SK-N-MC (cell line): ENCODE results near the gene CIAO3.

ENCODE experiments used
- DNase-seq: peaks from one replicate; pipeline ENCODE4 v3.0.0-alpha.2; 2011; ENCODE audit warnings: low read depth, low spot score
- H3K27ac ChIP-seq: fragments of 200-600 bp; sonication (generic); 2 replicates; pipeline ENCODE4 v1.5.1; 2016; ENCODE audit warnings: mixed run types
- H3K36me3 ChIP-seq: fragments of 200-600 bp; sonication (generic); 2 replicates; pipeline ENCODE4 v1.6.1; 2017; ENCODE audit warnings: antibody characterized with exemption, low read length, mixed read lengths; ENCODE audit not compliant: insufficient read depth
- H3K4me3 ChIP-seq: fragments of 200-600 bp; sonication (generic); 2 replicates; pipeline ENCODE4 v1.5.1; 2016
- H3K9ac ChIP-seq: fragments of 200-600 bp; sonication (generic); 2 replicates; pipeline ENCODE4 v1.8.0; 2017; ENCODE audit warnings: mixed run types, mixed read lengths; ENCODE audit not compliant: insufficient read length
- H3K9me3 ChIP-seq: fragments of 200-600 bp; sonication (generic); 2 replicates; pipeline ENCODE4 v1.6.1; 2017; ENCODE audit warnings: low read depth, mild to moderate bottlenecking, antibody characterized with exemption, low read length, moderate library complexity, mixed read lengths
- EZH2 ChIP-seq: fragments of 200-600 bp; sonication (generic); IDR thresholded peaks from one replicate; pipeline ENCODE4 v1.6.1; 2017; ENCODE audit warnings: antibody characterized with exemption
- FOXP2 ChIP-seq: optimal IDR thresholded peaks from 2 replicates; pipeline ENCODE3; 2011; ENCODE audit warnings: mild to moderate bottlenecking, moderate library complexity; ENCODE audit not compliant: insufficient read depth; ENCODE audit errors: extremely low read length, control extremely low read depth
- POLR2AphosphoS5 ChIP-seq: IDR thresholded peaks from 2 replicates; pipeline ENCODE4 v1.6.1; 2012; ENCODE audit warnings: mild to moderate bottlenecking, low read depth, low read length, borderline replicate concordance

The CIAO3 gene

GRCh38 chr16:684071-684794 is 56.6 kb downstream of the CIAO3 start, which contains the start of gene JMJD8:
JMJD8 (minus strand) TSS chr16:684334; CDS start chr16:684319, 15 bp downstream.
- peak; percentile 51 for DNase-seq
- Histone ChIP-seq H3K4me3 (peak within 1 kb of the TSS; percentile 88), H3K9me3 (no peaks in the 10 kb centered on the region), H3K9ac (peak within 1 kb of the TSS; percentile 82), H3K27ac (peak within 1 kb of the TSS; percentile 50), H3K36me3 (peaks cover 22% of the 10 kb centered on the region)
- TF ChIP-seq FOXP2: no peak
- TF ChIP-seq EZH2: no peak
- TF ChIP-seq POLR2AphosphoS5: peak; percentile 93

GRCh38 chr16:683396-684070 is 57.3 kb downstream of the CIAO3 start:
- Histone ChIP-seq H3K27ac (peak overlapping the region; percentile 50; the same call in 1 of the 2 replicates), H3K4me3 (peak overlapping the region; percentile 88), H3K36me3 (peaks cover 22% of the 10 kb centered on the region), H3K9ac (peak overlapping the region; percentile 82), H3K9me3 (no peaks in the 10 kb centered on the region)
- TF ChIP-seq POLR2AphosphoS5 (no peak), FOXP2 (no peak), EZH2 (no peak)
- DNase-seq: no peak

GRCh38 chr16:682493-683395 is 58.1 kb downstream of the CIAO3 start:
- H3K4me3 ChIP-seq: peak overlapping the region; percentile 88
- no peaks in the 10 kb centered on the region for H3K9me3 ChIP-seq
- H3K36me3 ChIP-seq: peaks cover 22% of the 10 kb centered on the region
- no peak for DNase-seq
- no peak overlapping the region for H3K27ac ChIP-seq
- H3K9ac ChIP-seq: no peak overlapping the region
- peak; percentile 54; the same call in 1 of the 2 replicates for TF ChIP-seq POLR2AphosphoS5
- TF ChIP-seq EZH2: no peak

GRCh38 chr16:681746-682427 is 58.9 kb downstream of the CIAO3 start:
- peaks cover 22% of the 10 kb centered on the region for H3K36me3 ChIP-seq
- TF ChIP-seq POLR2AphosphoS5 (peak; percentile 60), EZH2 (no peak)
- peak overlapping the region; percentile 91 for H3K9ac ChIP-seq
- peak overlapping the region; percentile 91 for H3K4me3 ChIP-seq
- H3K9me3 ChIP-seq: no peaks in the 10 kb centered on the region
- DNase-seq: no peak
- H3K27ac ChIP-seq: no peak overlapping the region

- no peak for DNase-seq
- H3K9me3 ChIP-seq: no peaks in the 10 kb centered on the region
- peak overlapping the region; percentile 91 for H3K4me3 ChIP-seq
- H3K36me3 ChIP-seq: peaks cover 22% of the 10 kb centered on the region
- H3K27ac ChIP-seq: peak overlapping the region; percentile 75
- TF ChIP-seq POLR2AphosphoS5 (no peak), EZH2 (no peak), FOXP2 (no peak)
- peak overlapping the region; percentile 91 for H3K9ac ChIP-seq
These were observed 59.6 kb downstream of the CIAO3 start for GRCh38 chr16:680967-681745.

- no peaks in the 10 kb centered on the region for H3K9me3 ChIP-seq
- H3K4me3 ChIP-seq: peak overlapping the region; percentile 91
- H3K27ac ChIP-seq: peak overlapping the region; percentile 75
- peak overlapping the region; percentile 91 for H3K9ac ChIP-seq
- TF ChIP-seq FOXP2: no peak
- TF ChIP-seq EZH2: no peak
- no peak for TF ChIP-seq POLR2AphosphoS5
- H3K36me3 ChIP-seq: peaks cover 22% of the 10 kb centered on the region
- no peak for DNase-seq
These were observed 60.2 kb downstream of the CIAO3 start for GRCh38 chr16:680625-680945.

- Histone ChIP-seq H3K9me3 (no peaks in the 10 kb centered on the region), H3K4me3 (peak within 1 kb of the TSS; percentile 94), H3K36me3 (peaks cover 22% of the 10 kb centered on the region), H3K27ac (peak within 1 kb of the TSS; percentile 91), H3K9ac (peak within 1 kb of the TSS; percentile 91)
- no peak for TF ChIP-seq FOXP2
- TF ChIP-seq POLR2AphosphoS5: peak; percentile 69; the same call in 1 of the 2 replicates
- DNase-seq: peak; percentile 52
These were observed 60.8 kb downstream of the CIAO3 start, which contains the start of gene STUB1 for GRCh38 chr16:679814-680624. STUB1 (plus strand) TSS chr16:680410; CDS start chr16:680526, 116 bp downstream.
